GM21786 (cell line): ENCODE results near the gene THSD4.

Experiments used
- ATAC-seq: cut with Tn5 transposase; IDR thresholded peaks from one replicate; pipeline ENCODE4 v1.9.1; 2021; ENCODE audit not compliant: unreplicated experiment

THSD4 gene

DNA sequence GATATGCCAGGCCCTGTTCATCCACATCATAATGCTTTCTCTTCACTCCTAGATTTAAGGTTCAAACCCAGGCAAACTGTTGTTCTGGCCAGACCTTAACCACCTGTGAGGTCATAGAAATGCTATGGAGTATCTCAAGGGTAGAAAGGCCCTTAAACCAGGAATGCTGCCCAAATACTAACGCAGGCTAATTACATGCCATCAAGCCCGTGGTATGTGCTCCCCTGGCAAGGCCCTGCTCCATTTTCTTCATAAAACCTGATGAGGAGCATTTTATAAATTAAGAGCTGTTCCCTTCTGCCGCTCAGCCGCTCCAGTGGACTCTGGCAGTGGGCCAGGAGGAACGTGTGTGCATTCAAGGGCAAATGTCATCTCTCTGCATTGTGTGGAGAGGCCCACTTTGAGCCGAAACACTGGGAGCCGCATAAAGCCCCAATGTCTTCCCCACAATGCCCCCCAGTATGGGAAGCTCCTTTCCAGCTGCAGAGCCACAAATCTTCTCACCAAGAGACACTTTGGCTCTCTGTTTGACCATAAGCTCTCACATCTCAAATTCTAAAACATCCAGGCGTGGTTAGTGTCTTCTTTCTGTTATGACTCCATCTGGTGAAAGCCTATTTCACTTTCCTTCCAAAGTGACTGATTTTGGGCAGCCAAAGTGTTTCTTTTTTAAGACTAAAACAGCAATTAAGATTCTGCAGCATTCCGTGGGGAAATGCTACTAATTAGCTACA lies 484.3 kb downstream of the THSD4 start:
- no peak for ATAC-seq

DNA sequence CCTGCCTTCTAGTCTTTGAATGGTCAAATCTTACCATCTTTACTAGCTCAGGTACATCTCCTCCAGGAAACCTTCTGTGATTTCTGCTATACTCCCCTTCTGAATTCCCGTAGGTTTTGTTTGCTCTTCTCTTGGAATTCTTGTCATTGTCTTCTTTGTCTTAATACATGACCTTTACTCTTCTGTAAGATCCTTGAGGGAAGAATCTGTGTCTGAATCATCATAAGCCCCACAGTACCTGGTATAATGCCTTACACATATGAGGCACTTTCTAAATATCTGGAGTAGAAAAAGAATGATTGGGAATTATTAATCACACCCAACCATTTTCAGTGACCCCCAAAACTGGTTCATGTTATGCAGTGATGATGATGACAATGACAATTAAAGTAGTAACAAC lies 485.0 kb downstream of the THSD4 start:
- no peak for ATAC-seq

GRCh38 chr15:71601038-71601834 lies 486.0 kb downstream of the THSD4 start:
- ATAC-seq = no peak

- no peak for ATAC-seq
Measured at GRCh38 chr15:71603379-71603778, 488.1 kb downstream of the THSD4 start.

DNA sequence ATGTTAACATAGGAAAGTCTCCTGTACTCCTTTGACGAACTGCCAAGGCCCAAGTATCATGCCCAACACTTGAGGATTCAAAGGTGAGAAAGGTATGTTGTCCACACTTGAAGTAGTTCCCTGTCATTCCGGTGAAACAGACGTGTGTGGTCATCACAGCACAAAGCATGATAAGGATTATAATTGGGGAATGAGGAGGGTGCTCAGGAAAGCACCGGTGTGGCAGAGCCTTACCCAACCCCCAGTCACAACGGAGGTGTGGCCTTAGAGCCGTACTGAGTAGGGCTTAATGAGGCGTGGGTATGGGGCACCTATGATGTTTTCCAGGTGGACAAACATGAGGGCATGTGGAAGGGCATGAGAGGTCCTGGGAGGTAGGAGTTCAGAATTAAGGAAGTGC lies 492.1 kb downstream of the THSD4 start:
- ATAC-seq = no peak

GRCh38 chr15:71610728-71611552 lies 495.7 kb downstream of the THSD4 start:
- no peak for ATAC-seq

GRCh38 chr15:71611553-71612396 lies 496.5 kb downstream of the THSD4 start:
- no peak for ATAC-seq

DNA sequence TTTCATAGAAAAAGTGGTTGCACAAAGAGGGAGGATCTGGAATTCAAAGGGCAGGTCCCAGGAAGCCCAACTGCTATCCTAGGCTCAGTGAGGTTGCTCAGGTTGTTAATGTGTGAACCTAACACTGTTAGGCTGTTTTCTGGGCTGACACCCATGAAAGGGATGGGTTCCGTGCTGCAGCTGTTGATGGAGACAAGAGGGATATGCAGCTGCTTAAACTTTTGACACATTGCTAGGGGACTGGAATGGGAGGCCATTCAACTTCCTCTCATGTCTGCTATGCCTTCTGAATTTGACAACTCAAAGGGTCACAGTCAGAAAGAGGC lies 497.1 kb downstream of the THSD4 start:
- ATAC-seq = no peak

DNA sequence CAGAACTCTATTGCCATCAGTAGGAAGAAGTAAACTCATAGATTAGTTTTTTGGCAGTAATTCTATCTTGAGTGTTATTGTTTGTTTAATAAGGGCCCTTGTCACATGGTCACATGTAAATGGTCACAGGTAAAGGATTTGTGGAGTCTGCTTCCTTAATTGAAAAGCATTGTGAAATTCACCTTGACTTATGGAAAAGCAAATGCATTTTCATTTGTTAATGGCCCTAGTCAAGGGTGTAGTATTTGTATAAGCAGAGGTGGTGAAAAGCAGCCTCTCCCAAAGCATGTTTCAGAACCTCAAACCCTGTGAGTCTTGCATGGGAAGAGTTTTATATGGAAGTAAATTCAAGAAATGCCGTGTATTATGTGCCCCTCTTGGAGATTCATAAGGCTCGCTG lies 497.6 kb downstream of the THSD4 start:
- no peak for ATAC-seq

DNA sequence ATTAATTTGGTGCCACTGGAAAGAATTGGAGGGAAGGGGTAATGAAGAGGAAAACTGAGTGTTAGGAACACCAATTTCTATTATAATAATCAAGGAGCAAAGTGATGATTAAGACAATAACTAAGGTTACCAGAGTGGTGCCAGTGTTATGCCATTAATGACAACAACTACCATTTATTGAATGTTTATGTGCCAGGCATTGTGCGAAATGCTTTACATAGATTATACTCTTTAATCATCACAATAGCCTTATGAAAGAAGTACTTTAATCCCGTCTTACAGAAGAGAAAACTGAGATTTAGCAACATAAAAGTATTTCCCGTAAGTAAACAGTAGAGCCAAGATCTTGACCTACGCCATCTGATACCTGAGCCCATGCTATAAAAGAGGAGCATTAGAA lies 507.8 kb downstream of the THSD4 start:
- no peak for ATAC-seq

DNA sequence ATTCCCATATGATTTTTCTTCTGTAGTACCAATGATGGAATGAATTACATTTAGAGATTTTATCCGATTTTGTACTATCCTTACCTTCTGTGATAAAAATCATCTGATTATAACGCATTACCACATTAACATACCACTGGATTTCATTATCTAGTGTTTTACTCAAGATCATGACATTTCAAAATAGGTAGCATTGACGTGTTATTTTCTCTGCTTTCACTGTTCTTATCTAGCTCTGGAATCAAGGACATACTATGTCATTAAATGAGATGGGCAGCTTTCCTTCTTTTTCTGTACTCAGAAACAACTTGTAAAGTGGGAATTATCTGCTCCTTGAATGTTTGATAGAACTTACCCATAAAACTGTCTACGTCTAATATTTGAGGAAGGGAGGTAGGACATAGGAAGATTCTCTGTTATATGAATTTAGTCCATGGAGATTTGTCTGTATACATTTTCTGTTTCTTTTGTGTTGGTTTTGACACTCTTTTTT lies 511.4 kb downstream of the THSD4 start:
- no peak for ATAC-seq

DNA sequence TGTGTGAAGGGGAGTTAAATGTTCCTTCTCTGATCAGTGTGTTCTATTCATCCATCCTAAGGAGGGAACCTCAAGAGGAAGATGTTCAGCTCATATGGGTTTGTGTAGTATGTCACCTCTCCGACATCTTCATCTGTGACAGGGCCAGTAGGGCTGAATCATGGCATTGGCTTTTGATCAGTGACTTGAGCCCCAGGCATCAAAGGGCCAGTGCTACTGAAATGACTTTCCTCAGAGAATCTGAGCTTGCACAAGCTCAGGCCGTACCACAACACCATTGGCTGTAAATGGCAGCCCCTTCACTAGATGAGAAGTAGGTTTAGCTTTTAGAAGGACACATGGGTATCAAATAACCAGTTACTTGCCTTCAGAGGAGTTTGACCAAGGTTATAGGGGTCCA lies 511.9 kb downstream of the THSD4 start:
- no peak for ATAC-seq

DNA sequence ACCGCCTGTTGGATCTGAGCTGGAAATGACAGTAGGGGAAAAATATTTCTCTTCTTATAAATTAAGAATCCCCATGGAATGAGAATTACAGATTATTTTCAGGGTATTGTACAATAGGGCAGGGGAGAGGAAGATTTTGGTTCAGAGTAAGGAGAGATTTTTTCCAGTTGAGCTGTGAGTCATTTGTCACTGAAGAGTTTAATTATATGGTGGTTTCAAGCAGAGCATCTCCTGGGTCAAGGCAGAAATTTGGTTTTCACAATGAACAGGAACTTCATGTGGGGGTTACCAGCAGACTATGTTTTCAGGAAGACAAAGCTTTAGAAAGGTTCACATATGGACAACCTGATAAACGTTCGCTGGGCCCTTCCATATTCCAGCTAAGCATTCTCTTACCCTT lies 512.3 kb downstream of the THSD4 start:
- no peak for ATAC-seq

- no peak for ATAC-seq
Measured at GRCh38 chr15:71628988-71629770, 513.9 kb downstream of the THSD4 start.

DNA sequence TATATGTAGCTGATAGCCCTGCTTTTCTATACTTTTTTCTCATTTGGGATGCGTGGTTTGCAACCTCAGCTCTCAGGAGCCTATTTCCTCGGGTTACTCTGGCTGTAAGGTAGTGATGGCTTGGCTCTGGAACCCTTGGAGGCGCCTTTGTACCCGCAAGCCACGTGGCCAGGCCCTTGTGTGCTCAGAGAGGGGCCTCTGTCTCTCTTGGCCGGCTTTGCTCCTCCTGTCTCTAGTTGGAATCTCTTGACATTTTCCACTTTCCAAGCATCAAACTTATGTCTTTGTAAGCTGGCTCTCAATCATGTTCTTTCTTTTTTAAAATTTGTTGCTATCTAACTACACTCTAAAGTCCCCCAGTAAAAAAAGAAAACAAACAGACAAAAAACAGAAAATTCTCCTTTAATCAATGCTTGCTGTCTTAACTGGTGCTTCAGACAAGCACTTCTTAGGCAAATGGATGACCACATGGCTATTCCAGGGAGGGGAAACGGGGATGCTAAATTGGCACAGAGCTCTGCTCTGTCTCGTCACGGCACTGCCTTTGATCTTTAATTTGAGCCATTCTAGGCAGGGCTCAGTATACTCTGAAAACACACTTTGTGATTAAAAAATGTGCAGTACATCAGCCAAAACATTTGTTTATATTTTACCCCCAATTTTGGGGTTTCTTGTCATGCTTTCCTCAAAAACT lies 514.7 kb downstream of the THSD4 start:
- ATAC-seq = no peak

- no peak for ATAC-seq
Measured at GRCh38 chr15:71630475-71630809, 515.2 kb downstream of the THSD4 start.

- no peak for ATAC-seq
Measured at GRCh38 chr15:71632576-71633195, 517.4 kb downstream of the THSD4 start.

GRCh38 chr15:71634820-71635560 lies 519.7 kb downstream of the THSD4 start:
- ATAC-seq = no peak
